GM18502 (cell line): ENCODE data around the gene LRP5.
"Not testable (repeated sequence)": the region's sequence is repeated elsewhere in the genome, so short reads cannot be mapped to it uniquely, and the experiment has no call there.

Source experiments
- ATAC-seq: cut with Tn5 transposase; IDR thresholded peaks from one replicate; pipeline ENCODE4 v1.9.1; 2021; ENCODE audit warnings: mild to moderate bottlenecking; ENCODE audit not compliant: unreplicated experiment, poor library complexity

LRP5 gene

GRCh38 chr11:68432874-68433273 lies 120.5 kb downstream of the LRP5 start:
- no peak for ATAC-seq

- no peak for ATAC-seq
Observed at GRCh38 chr11:68433541-68433940, 121.2 kb downstream of the LRP5 start.

GRCh38 chr11:68434159-68434558 lies 121.8 kb downstream of the LRP5 start:
- ATAC-seq: not testable (repeated sequence)

GRCh38 chr11:68436162-68436888 lies 123.9 kb downstream of the LRP5 start:
- no peak for ATAC-seq

GRCh38 chr11:68436985-68437926 lies 124.9 kb downstream of the LRP5 start:
- ATAC-seq: no peak

- no peak for ATAC-seq
Observed at GRCh38 chr11:68437927-68438657, 125.7 kb downstream of the LRP5 start.

GRCh38 chr11:68438658-68439259 lies 126.4 kb downstream of the LRP5 start:
- no peak for ATAC-seq

- ATAC-seq: no peak
Observed at GRCh38 chr11:68439355-68440065, 127.1 kb downstream of the LRP5 start.

- no peak for ATAC-seq
Observed at GRCh38 chr11:68440224-68440623, 127.8 kb downstream of the LRP5 start.

- no peak for ATAC-seq
Observed at GRCh38 chr11:68441466-68442230, 129.3 kb downstream of the LRP5 start.

- ATAC-seq: no peak
Observed at GRCh38 chr11:68442433-68442832, 130.0 kb downstream of the LRP5 start.

GRCh38 chr11:68444566-68444965 lies 132.2 kb downstream of the LRP5 start:
- no peak for ATAC-seq

- no peak for ATAC-seq
Observed at GRCh38 chr11:68445531-68446035, 133.2 kb downstream of the LRP5 start.

- no peak for ATAC-seq
Observed at GRCh38 chr11:68446046-68446725, 133.8 kb downstream of the LRP5 start.

- no peak for ATAC-seq
Observed at GRCh38 chr11:68447015-68447801, 134.8 kb downstream of the LRP5 start.

- not testable (repeated sequence) for ATAC-seq
Observed at GRCh38 chr11:68447914-68448313, 135.5 kb downstream of the LRP5 start.

- ATAC-seq: no peak
Observed at GRCh38 chr11:68448604-68449011, 136.2 kb downstream of the LRP5 start.
